Measurements from ENCODE around the gene MTARC2.

DNA sequence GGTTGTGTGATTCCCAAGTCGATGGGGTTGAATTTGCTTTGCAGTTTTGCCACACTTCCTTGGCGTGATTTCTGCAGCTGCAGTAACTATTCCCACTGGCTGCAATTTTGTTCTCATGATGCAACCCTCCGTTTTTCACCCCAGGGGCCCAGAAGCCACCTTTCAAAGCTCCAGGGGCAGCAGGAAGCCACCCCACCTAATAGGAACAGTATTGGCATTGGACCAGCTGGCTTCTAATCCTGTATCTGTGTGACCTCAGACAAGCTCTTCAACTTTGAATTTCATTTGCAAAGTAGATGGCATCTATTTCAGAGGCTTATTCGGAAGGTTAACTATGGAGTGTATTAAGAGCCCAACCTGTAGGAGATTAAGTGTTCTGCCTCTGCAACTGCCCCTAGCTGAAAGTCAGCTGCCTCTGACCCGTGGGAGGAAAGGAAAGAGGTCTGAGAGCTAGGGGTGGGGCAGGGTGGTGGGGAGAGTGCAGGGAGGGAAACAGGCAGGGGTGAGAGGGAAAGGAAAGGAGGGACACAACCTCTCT lies 45.3 kb upstream of the MTARC2 start:
- TF ChIP-seq CTCF (IDR thresholded peaks at IDR 0.05) = no peak
- no peak for TF ChIP-seq EZH2 (IDR thresholded peaks at IDR 0.05)
